AG04449 (cell line): ENCODE results near the gene GULP1.

Experiments
- CTCF ChIA-PET: fragments of 350-600 bp; formaldehyde crosslinking; extraction: SDS; loops from one replicate; lab custom pipeline; 2021; ENCODE audit warnings: antibody characterized with exemption; lab: Yijun Ruan, JAX
- POLR2A ChIA-PET: fragments of 400-600, 350-600 bp; formaldehyde crosslinking; extraction: SDS; loops from one replicate; lab custom pipeline; 2020; ENCODE audit warnings: antibody characterized with exemption, inconsistent platforms; lab: Yijun Ruan, JAX
- DNase-seq: peaks from one replicate; pipeline ENCODE4 v3.0.0-alpha.2; 2010; ENCODE audit warnings: low read depth, low spot score
- H3K4me3 ChIP-seq: 2 replicates; pipeline ENCODE4 v1.5.1; 2011; ENCODE audit warnings: low read depth, mild to moderate bottlenecking, control low read depth, low read length
- CTCF ChIP-seq: IDR thresholded peaks from one replicate; pipeline ENCODE4 v1.5.1; 2011; ENCODE audit warnings: mild to moderate bottlenecking, moderate library complexity, low read length, control low read depth, inconsistent platforms; ENCODE audit not compliant: insufficient read depth; ENCODE audit errors: missing control alignments

Gene GULP1

GRCh38 chr2:188576651-188577050 is 285.0 kb downstream of the GULP1 start:
- ChIA-PET CTCF (no interaction called here), POLR2A (no interaction called here)
- H3K4me3 ChIP-seq, result no peak overlapping the region
- TF ChIP-seq CTCF, result no peak
- DNase-seq, result no peak

GRCh38 chr2:188577231-188577630 is 285.6 kb downstream of the GULP1 start:
- no peak for DNase-seq
- no peak for TF ChIP-seq CTCF
- H3K4me3 ChIP-seq, result no peak overlapping the region
- CTCF ChIA-PET, result no interaction called here
- POLR2A ChIA-PET, result no interaction called here

- TF ChIP-seq CTCF, result no peak
- H3K4me3 ChIP-seq, result no peak overlapping the region
- ChIA-PET CTCF (interaction anchor here (1.2 kb wide), 1 partner anchor 11 kb away, joined by 4 read pairs; no protein-coding TSS in a partner anchor), POLR2A (no interaction called here)
- DNase-seq, result no peak
Measured at GRCh38 chr2:188580738-188581137, 289.1 kb downstream of the GULP1 start.

- H3K4me3 ChIP-seq, result no peak overlapping the region
- POLR2A ChIA-PET, result no interaction called here
- no peak for TF ChIP-seq CTCF
- DNase-seq, result no peak
- CTCF ChIA-PET, result no interaction called here
Measured at GRCh38 chr2:188582211-188582610, 290.5 kb downstream of the GULP1 start.

- TF ChIP-seq CTCF, result no peak
Measured at GRCh38 chr2:188588235-188588634, 296.6 kb downstream of the GULP1 start.

GRCh38 chr2:188596054-188596453 is 304.4 kb downstream of the GULP1 start:
- ChIA-PET POLR2A (no interaction called here), CTCF (no interaction called here)
- DNase-seq, result no peak
- no peak overlapping the region for H3K4me3 ChIP-seq
- no peak for TF ChIP-seq CTCF

More at GRCh38 chr2:188588235-188588634, 296.6 kb downstream of the GULP1 start:
- ChIA-PET POLR2A (no interaction called here), CTCF (no interaction called here)
- H3K4me3 ChIP-seq, result no peak overlapping the region
- no peak for DNase-seq
